Subcutaneous preadipocyte (primary cell): Measurements from ENCODE around the gene CLPTM1L. TPM values are rescaled to one million over a fixed set of nuclear protein-coding genes. Genes with fewer than 3 reads are reported as not detected.

Experiments
- small RNA-seq: library from RNA; depleted of rRNA; stranded (forward); fragments of <200 nt; gene quantifications from one replicate; pipeline ENCODE3, GENCODE V24; 2012
- total RNA-seq: library from RNA; depleted of rRNA; stranded (reverse); fragments of >200 nt; gene quantifications from 2 replicates; pipeline ENCODE4 v1.2.3, GENCODE V29; 2012

The CLPTM1L gene
- 141 and 179 TPM in 2 replicates for total RNA-seq

GRCh38 chr5:1344975-1345838, at the start of gene CLPTM1L:
Gene CLPTM1L, minus strand, starts transcription at chr5:1345099. Its CDS starts 258 bp downstream, at chr5:1344841.

GRCh38 chr5:1294835-1295649, 49.9 kb downstream of the CLPTM1L start, which contains the start of gene TERT:
Gene TERT, minus strand, starts transcription at chr5:1295068. Its CDS starts 79 bp downstream, at chr5:1294989.

Small RNA genes lying within 50 kb of the gene (small RNA-seq; reads per million reads assigned to genes)
- gene MIR4457 = not detected

Other genes starting within 250 kb of the CLPTM1L start
- gene SLC12A7, start 233.0 kb downstream of the CLPTM1L start, total RNA-seq = 7.0 and 11.8 TPM in 2 replicates
- gene SLC6A19, start 143.5 kb downstream of the CLPTM1L start, total RNA-seq = not detected in 2 replicates
- not detected in 2 replicates for gene SLC6A18, start 119.7 kb downstream of the CLPTM1L start, total RNA-seq
- not detected in 2 replicates for gene TERT, start 50.0 kb downstream of the CLPTM1L start, total RNA-seq
- gene SLC6A3, start 100.3 kb upstream of the CLPTM1L start, total RNA-seq = under 0.01 TPM in 1 of 2 replicates, not detected in the other
- 44.1 and 55.5 TPM in 2 replicates for gene LPCAT1, start 178.9 kb upstream of the CLPTM1L start, total RNA-seq